Activated T-helper 1 cell treated with anti-CD3 and anti-CD28 coated beads, Interleukin-12 subunit alpha, Interleukin-12 subunit beta, Interleukin-2, Interleukin-4 antibody, amounts not matched to agents 30 ng/mL and 10 ng/mL and 1 ng/mL, durations not matched to agents 14 hours and 24 hours and 36 hours (primary cell): ENCODE data around the gene P4HB. TPM values are rescaled to one million over a fixed set of nuclear protein-coding genes. Genes with fewer than 3 reads are reported as not detected.

Experiments used
- DNase-seq: peaks from one replicate; pipeline ENCODE4 v3.0.0; 2021; ENCODE audit warnings: low spot score
- H3K27ac Mint-ChIP-seq: one replicate; pipeline ENCODE4 v1.8.0; 2021; ENCODE audit warnings: mild to moderate bottlenecking, mixed read lengths
- H3K27me3 Mint-ChIP-seq: one replicate; pipeline ENCODE4 v1.8.0; 2022; ENCODE audit warnings: mild to moderate bottlenecking, moderate library complexity, mixed read lengths; ENCODE audit not compliant: insufficient read depth
- H3K36me3 Mint-ChIP-seq: one replicate; pipeline ENCODE4 v1.8.0; 2021; ENCODE audit warnings: low read depth, mixed read lengths
- H3K4me1 Mint-ChIP-seq: one replicate; pipeline ENCODE4 v1.8.0; 2021; ENCODE audit warnings: low read depth, mixed read lengths
- H3K4me3 Mint-ChIP-seq: one replicate; pipeline ENCODE4 v1.8.0; 2021; ENCODE audit warnings: mild to moderate bottlenecking, moderate library complexity, mixed read lengths
- H3K9me3 Mint-ChIP-seq: one replicate; pipeline ENCODE4 v1.8.0; 2021; ENCODE audit warnings: mixed read lengths
- intact Hi-C: fragments of 100-400 bp; cut with micrococcal nuclease; formaldehyde crosslinking; loops from one replicate; pipeline ENCODE4 v1.15.1; 2024
- total RNA-seq: library from RNA; stranded (reverse); gene quantifications from 2 replicates; pipeline ENCODE4 v1.2.3, GENCODE V29; 2022

Gene P4HB
- total RNA-seq, 1 donor from 2014 or later, result 477 TPM

GRCh38 chr17:81822312-81822637, 38.1 kb downstream of the P4HB start:
- intact Hi-C loops, result no loop called here
- Mint-ChIP-seq H3K4me1 (no peaks in the 10 kb centered on the region), H3K27ac (no peak overlapping the region), H3K4me3 (no peak overlapping the region), H3K27me3 (peaks cover 5% of the 10 kb centered on the region), H3K36me3 (no peaks in the 10 kb centered on the region), H3K9me3 (no peaks in the 10 kb centered on the region)
- DNase-seq, result no peak

DNA sequence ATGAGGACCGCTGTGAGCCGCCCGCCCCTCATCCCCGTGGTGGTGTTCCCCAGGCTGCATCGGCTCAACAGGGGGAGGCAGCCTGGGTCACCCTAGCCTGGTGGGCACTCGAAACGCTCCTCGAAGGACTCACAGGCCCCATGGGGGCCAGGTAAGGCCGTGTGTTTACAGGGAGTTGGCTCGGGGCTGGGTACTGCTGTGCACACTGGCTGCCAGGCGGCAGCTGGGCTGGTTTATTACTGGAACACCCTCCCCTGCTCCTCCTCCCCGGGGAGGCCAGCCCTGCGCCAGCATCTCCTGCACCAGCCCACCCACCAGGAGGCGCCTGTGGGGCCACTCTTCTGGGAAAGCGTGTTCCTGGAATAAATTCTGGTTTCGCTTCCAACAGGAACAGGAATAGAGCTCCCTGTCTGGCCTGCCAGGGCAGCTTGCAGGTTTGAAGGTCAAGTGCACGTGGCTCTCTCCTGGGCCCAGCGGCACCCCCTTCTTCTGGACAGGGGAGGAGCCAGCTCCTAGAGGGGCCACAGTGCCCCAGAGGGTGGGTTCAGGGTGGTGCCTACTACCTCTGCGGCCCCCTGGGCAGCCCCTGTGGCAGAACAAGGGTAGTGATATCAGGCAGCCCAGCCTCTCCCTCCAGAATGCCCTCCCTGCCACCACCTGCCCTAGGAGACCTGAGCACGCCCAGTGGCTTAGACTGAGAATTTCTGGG, 38.6 kb downstream of the P4HB start:
- Mint-ChIP-seq H3K4me1 (no peaks in the 10 kb centered on the region), H3K27ac (no peak overlapping the region), H3K27me3 (peaks cover 7% of the 10 kb centered on the region), H3K9me3 (no peaks in the 10 kb centered on the region), H3K36me3 (no peaks in the 10 kb centered on the region), H3K4me3 (no peak overlapping the region)
- DNase-seq, result no peak
- intact Hi-C loops, result no loop called here

GRCh38 chr17:81821147-81821546, 39.2 kb downstream of the P4HB start:
- no peak for DNase-seq
- Mint-ChIP-seq H3K9me3 (no peaks in the 10 kb centered on the region), H3K27ac (no peak overlapping the region), H3K27me3 (peaks cover 9% of the 10 kb centered on the region), H3K36me3 (no peaks in the 10 kb centered on the region), H3K4me1 (no peaks in the 10 kb centered on the region), H3K4me3 (no peak overlapping the region)
- intact Hi-C loops, result no loop called here

DNA sequence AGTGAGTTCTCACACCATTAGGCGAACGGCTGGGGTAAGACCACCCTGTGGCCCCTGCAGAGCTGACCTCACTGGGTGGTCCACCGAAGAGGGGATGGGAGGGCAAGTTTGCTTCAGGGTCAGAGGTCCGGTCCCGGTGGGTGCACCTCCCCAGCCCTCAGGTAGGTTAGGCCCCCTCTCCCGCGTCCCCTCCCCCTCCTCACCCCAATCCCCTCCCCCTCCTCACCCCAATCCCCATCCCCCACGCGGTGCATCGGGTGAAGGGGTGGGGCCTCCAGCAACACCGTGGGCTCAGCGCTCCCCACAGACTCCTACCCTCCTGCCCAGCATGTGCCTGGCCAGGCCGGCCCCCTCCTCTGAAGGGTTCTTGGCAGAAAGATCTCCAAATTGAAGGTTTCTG, 40.6 kb downstream of the P4HB start:
- Mint-ChIP-seq H3K9me3 (no peaks in the 10 kb centered on the region), H3K4me1 (no peaks in the 10 kb centered on the region), H3K27me3 (peaks cover 10% of the 10 kb centered on the region), H3K36me3 (no peaks in the 10 kb centered on the region), H3K27ac (no peak overlapping the region), H3K4me3 (no peak overlapping the region)
- intact Hi-C loops, result no loop called here
- DNase-seq, result no peak

DNA sequence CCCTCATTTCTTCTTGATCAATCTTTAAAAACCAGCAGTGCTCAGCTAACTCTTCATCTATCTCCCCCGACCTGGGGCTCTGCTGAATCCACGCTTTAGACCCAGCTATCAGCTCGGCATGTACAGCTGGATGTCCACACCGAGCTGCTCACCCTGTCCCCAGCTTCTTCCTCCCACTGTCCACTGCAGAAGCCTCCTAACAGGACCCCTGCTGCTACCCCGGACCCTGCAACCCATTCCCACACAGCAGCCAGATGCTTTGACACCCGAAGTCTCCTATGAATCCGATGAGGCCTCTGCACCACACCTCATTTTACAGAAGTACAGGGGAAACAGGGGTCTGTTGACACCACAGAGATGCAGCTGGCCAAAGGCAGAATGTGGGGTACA, 42.6 kb downstream of the P4HB start:
- Mint-ChIP-seq H3K4me1 (no peaks in the 10 kb centered on the region), H3K4me3 (no peak overlapping the region), H3K36me3 (no peaks in the 10 kb centered on the region), H3K27ac (no peak overlapping the region), H3K27me3 (peaks cover 10% of the 10 kb centered on the region), H3K9me3 (no peaks in the 10 kb centered on the region)
- intact Hi-C loops, result no loop called here
- no peak for DNase-seq

- Mint-ChIP-seq H3K4me1 (no peaks in the 10 kb centered on the region), H3K36me3 (no peaks in the 10 kb centered on the region), H3K4me3 (no peak overlapping the region), H3K27me3 (peaks cover 10% of the 10 kb centered on the region), H3K9me3 (no peaks in the 10 kb centered on the region), H3K27ac (no peak overlapping the region)
- no peak for DNase-seq
- intact Hi-C loops, result no loop called here
Measured at GRCh38 chr17:81815646-81815986, 44.7 kb downstream of the P4HB start.

DNA sequence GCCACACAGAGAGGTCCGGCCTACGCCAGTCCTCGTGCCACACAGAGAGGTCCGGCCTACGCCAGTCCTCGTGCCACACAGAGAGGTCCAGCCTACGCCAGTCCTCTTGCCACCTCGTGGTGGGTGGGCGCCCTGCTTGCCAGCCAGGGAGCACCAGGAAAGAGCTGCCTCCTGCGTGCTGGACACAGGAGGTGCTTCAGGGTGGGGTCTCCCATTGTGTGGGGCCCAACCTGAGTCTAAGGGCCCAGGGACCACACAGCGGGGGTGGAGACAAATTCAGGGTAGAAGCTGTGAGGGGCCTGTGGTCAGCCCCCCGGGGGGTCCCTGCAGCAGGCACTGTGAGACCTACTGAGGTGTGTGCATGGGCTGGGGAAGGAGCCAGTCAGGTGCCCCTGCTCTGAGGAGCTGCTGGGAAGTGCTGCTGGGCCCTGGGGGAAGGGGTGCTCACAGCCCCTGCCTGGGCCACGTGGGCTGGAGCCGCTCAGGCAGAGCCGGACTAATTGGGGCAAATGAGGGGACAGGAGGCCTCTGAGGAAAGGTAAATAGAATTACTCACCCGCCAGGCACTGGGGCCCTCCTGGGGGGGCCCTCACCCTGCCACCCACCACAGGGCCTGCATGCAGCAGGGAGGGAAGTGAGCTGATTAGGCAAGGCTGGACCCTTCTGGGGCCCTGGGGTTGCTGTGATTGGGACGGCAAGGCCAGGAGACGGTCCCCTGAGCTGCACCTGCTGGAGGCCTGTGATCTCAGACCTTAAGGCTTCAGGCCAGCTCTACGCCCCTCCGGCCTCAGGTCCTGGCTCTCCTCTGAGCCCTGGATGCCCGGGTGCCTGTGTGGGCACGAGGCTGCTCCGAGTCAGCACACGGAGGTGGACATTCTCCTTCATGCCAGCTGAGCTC, 45.3 kb downstream of the P4HB start:
- peaks cover 10% of the 10 kb centered on the region for H3K27me3 Mint-ChIP-seq
- no peaks in the 10 kb centered on the region for H3K4me1 Mint-ChIP-seq
- no peak overlapping the region for H3K4me3 Mint-ChIP-seq
- no peak overlapping the region for H3K27ac Mint-ChIP-seq
- intact Hi-C loops, result no loop called here
- DNase-seq, result no peak
- H3K9me3 Mint-ChIP-seq, result no peaks in the 10 kb centered on the region
- no peaks in the 10 kb centered on the region for H3K36me3 Mint-ChIP-seq

GRCh38 chr17:81813861-81814683, 46.3 kb downstream of the P4HB start:
- Mint-ChIP-seq H3K4me3 (no peak overlapping the region), H3K27me3 (peaks cover 14% of the 10 kb centered on the region), H3K36me3 (no peaks in the 10 kb centered on the region), H3K9me3 (no peaks in the 10 kb centered on the region), H3K27ac (no peak overlapping the region), H3K4me1 (no peaks in the 10 kb centered on the region)
- intact Hi-C loops, result no loop called here
- no peak for DNase-seq

DNA sequence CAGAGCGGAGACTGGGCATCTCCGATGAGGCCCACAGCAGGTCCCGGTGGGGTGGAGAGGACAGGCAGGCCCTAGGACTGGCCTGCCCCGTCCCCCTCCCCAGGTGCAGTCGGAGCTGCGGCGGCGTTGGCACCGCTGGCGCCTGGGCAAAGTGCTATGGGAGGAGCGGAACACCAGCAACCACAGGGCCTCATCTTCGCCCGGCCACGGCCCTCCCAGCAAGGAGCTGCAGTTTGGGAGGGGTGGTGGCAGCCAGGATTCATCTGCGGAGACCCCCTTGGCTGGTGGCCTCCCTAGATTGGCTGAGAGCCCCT, 47.0 kb downstream of the P4HB start:
- no peak overlapping the region for H3K4me3 Mint-ChIP-seq
- H3K36me3 Mint-ChIP-seq, result no peaks in the 10 kb centered on the region

DNA sequence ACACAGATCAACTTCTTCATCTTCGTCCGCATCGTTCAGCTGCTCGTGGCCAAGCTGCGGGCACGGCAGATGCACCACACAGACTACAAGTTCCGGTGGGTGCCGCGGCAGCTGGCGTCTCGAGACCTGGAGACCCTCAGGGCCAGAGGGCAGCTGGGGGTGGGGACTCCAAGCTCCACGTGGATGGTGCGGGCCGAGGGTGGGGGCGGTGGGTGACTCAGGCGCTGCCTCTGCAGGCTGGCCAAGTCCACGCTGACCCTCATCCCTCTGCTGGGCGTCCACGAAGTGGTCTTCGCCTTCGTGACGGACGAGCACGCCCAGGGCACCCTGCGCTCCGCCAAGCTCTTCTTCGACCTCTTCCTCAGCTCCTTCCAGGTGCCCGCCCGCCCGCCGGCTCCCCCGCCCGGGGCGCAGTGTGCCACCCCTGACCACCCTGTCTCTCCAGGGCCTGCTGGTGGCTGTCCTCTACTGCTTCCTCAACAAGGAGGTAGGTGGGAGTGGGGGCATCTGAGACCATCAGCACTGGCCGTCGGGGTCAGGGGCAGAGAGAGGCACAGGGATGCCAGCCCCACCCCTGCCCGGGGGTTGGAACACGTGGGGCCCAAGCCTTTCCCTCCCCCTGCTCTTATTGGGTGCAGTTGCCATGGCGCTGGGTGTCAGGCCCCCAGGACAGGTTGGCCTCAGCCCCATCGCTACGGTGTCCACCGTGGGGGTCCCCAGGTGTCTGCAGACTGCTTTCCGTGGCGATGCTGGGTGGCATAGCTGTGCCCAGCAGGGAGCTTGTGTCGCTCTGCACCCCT, 47.6 kb downstream of the P4HB start:
- Mint-ChIP-seq H3K9me3 (no peaks in the 10 kb centered on the region), H3K27me3 (peaks cover 14% of the 10 kb centered on the region), H3K27ac (no peak overlapping the region), H3K4me3 (no peak overlapping the region), H3K4me1 (no peaks in the 10 kb centered on the region), H3K36me3 (no peaks in the 10 kb centered on the region)
- DNase-seq, result no peak
- intact Hi-C loops, result no loop called here

More for the DNA sequence above, 47.0 kb downstream of the P4HB start:
- intact Hi-C loops, result no loop called here
- Mint-ChIP-seq H3K4me1 (no peaks in the 10 kb centered on the region), H3K27ac (no peak overlapping the region), H3K9me3 (no peaks in the 10 kb centered on the region), H3K27me3 (peaks cover 15% of the 10 kb centered on the region)
- no peak for DNase-seq

DNA sequence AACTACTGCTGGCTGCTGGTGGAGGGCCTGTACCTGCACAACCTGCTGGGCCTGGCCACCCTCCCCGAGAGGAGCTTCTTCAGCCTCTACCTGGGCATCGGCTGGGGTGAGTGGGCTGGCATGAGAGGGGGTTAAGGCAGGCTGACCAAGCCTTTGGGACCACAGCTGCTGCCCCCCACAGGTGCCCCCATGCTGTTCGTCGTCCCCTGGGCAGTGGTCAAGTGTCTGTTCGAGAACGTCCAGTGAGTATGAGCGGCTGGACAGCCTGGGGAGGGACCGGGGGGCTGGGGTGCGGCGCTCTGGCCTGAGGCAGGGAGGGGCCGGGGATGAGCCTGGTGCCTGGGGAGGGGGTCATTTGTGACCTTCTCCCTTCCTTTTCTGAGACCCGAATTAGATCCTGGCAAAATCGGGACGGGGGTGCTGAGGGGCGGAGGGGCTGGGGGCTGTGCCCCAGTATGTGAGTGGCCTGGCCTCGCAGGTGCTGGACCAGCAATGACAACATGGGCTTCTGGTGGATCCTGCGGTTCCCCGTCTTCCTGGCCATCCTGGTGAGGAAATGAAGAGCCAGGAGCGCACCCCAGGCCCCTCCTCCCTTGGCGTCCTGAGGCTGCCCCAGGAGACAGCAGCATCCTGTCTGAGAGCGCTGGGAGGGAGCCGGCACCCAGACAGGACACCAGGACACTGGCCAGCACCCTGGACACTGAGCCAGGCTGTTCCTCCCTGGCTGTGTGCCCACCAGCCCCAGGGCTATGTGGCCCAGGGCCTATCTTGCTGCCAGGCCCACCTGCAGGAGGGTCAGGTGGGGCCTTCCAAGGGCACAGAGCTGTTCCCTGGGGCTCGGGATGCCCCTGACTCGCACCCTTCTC, 48.4 kb downstream of the P4HB start:
- H3K27me3 Mint-ChIP-seq, result peaks cover 10% of the 10 kb centered on the region
- H3K36me3 Mint-ChIP-seq, result no peaks in the 10 kb centered on the region
- DNase-seq, result no peak
- H3K27ac Mint-ChIP-seq, result no peak overlapping the region
- no peaks in the 10 kb centered on the region for H3K4me1 Mint-ChIP-seq
- H3K4me3 Mint-ChIP-seq, result no peak overlapping the region
- intact Hi-C loops, result no loop called here
- no peaks in the 10 kb centered on the region for H3K9me3 Mint-ChIP-seq
